Vagina (tissue), 2 donors: ENCODE results near the gene DIO3. TPM values are rescaled to one million over a fixed set of nuclear protein-coding genes. Genes with fewer than 3 reads are reported as not detected.
A peak's percentile ranks its signal among the peaks of the same experiment; 100 is the strongest.

Experiments
- DNase-seq, 2 donors: peaks; one replicate each; pipeline ENCODE4 v3.0.0-alpha.2; 2017; ENCODE audit errors: extremely low spot score in 2 of 2
- H3K27ac ChIP-seq: fragments of 200-600 bp; sonication (generic); one replicate; pipeline ENCODE4 v1.5.1; 2019
- H3K27me3 ChIP-seq: fragments of 200-600 bp; sonication (generic); one replicate; pipeline ENCODE4 v1.5.1; 2019
- H3K36me3 ChIP-seq, 2 donors: fragments of 200-600 bp; sonication (generic); one replicate each; pipeline ENCODE4 v1.5.1; 2017 to 2019
- H3K4me1 ChIP-seq: fragments of 200-600 bp; sonication (generic); one replicate; pipeline ENCODE4 v1.5.1; 2019
- H3K4me3 ChIP-seq, 2 donors: fragments of 200-600 bp; sonication (generic); 1 replicate in 1 of 2; 2 replicates in 1 of 2; pipeline ENCODE4 v1.5.1; 2016 to 2019
- H3K9me3 ChIP-seq: fragments of 200-600 bp; sonication (generic); one replicate; pipeline ENCODE4 v1.5.1; 2019
- CTCF ChIP-seq, 3 experiments: fragments of 450-650 bp in 2 of 3; fragments of 200-600 bp in 1 of 3; sonication (generic) in 1 of 3; IDR thresholded peaks; one replicate each; pipeline ENCODE4 v1.5.1; 2017 to 2019; ENCODE audit warnings: antibody characterized with exemption in 3 of 3, mild to moderate bottlenecking in 2 of 3, moderate library complexity in 2 of 3
- POLR2A ChIP-seq, 2 donors: fragments of 450-650 bp; IDR thresholded peaks; one replicate each; pipeline ENCODE4 v1.6.1; 2017; ENCODE audit warnings: antibody characterized with exemption in 2 of 2, mild to moderate bottlenecking in 2 of 2, moderate library complexity in 2 of 2
- POLR2AphosphoS5 ChIP-seq, 2 donors: sonication (generic); formaldehyde crosslinking; IDR thresholded peaks; one replicate each; pipeline ENCODE4 v1.9.0; 2017; ENCODE audit warnings: antibody characterized with exemption in 2 of 2, mild to moderate bottlenecking in 2 of 2, low read depth in 1 of 2; ENCODE audit not compliant: insufficient read depth in 1 of 2
- intact Hi-C: fragments of 100-400 bp; cut with DNase I; formaldehyde crosslinking; loops from one replicate; pipeline ENCODE4 v1.15.1; 2023
- total RNA-seq: library from RNA; depleted of rRNA; stranded (reverse); fragments of >200 nt; gene quantifications from one replicate; pipeline ENCODE4 v1.2.3, GENCODE V29; 2016

DIO3 gene
- total RNA-seq, result 52.1 TPM

GRCh38 chr14:101561145-101561896 is at the start of gene DIO3:
Gene DIO3 (plus strand): TSS chr14:101561495.
- Histone ChIP-seq H3K36me3 (no peaks in the 10 kb centered on the region), H3K4me1 (peaks cover 49% of the 10 kb centered on the region), H3K27me3 (peaks cover 7% of the 10 kb centered on the region), H3K4me3 (peak within 1 kb of the TSS; percentile 62 to 82), H3K27ac (peak within 1 kb of the TSS; percentile 90), H3K9me3 (peaks cover 7% of the 10 kb centered on the region)
- intact Hi-C loops, result loop anchor here (2.0 to 10.0 kb wide), 2 partner anchors 197 to 717 kb away; no protein-coding TSS in a partner anchor
- TF ChIP-seq POLR2AphosphoS5 (IDR thresholded peaks at IDR 0.05; ENCODE audit: insufficient read depth in 1 of 2, low read depth in 1 of 2) (peak in 1 of 2 donors; percentile 76), CTCF (IDR thresholded peaks at IDR 0.05) (no peak), POLR2A (IDR thresholded peaks at IDR 0.05) (peak in 1 of 2 donors; percentile 37)
- DNase-seq, result no peak

GRCh38 chr14:101511620-101512375 is 49.5 kb upstream of the DIO3 start:
- TF ChIP-seq POLR2AphosphoS5 (IDR thresholded peaks at IDR 0.05; ENCODE audit: insufficient read depth in 1 of 2, low read depth in 1 of 2) (no peak), POLR2A (IDR thresholded peaks at IDR 0.05) (no peak), CTCF (IDR thresholded peaks at IDR 0.05) (no peak)
- Histone ChIP-seq H3K4me1 (peaks cover 8% of the 10 kb centered on the region), H3K27me3 (no peaks in the 10 kb centered on the region), H3K27ac (no peak overlapping the region), H3K9me3 (no peaks in the 10 kb centered on the region), H3K36me3 (no peaks in the 10 kb centered on the region), H3K4me3 (no peak overlapping the region)
- intact Hi-C loops, result no loop called here
- no peak for DNase-seq

- no peak overlapping the region for H3K4me3 ChIP-seq
- intact Hi-C loops, result no loop called here
- TF ChIP-seq CTCF (IDR thresholded peaks at IDR 0.05) (no peak), POLR2A (IDR thresholded peaks at IDR 0.05) (no peak), POLR2AphosphoS5 (IDR thresholded peaks at IDR 0.05; ENCODE audit: insufficient read depth in 1 of 2, low read depth in 1 of 2) (no peak)
- DNase-seq, result no peak
- H3K27me3 ChIP-seq, result no peaks in the 10 kb centered on the region
- H3K4me1 ChIP-seq, result peaks cover 3% of the 10 kb centered on the region
- no peak overlapping the region for H3K27ac ChIP-seq
- no peaks in the 10 kb centered on the region for H3K36me3 ChIP-seq
- H3K9me3 ChIP-seq, result no peaks in the 10 kb centered on the region
Measured at GRCh38 chr14:101512376-101512695, 49.0 kb upstream of the DIO3 start.

GRCh38 chr14:101514136-101514535 is 47.2 kb upstream of the DIO3 start:
- no peak overlapping the region for H3K4me3 ChIP-seq
- intact Hi-C loops, result no loop called here

More at GRCh38 chr14:101514136-101514535, 47.2 kb upstream of the DIO3 start:
- Histone ChIP-seq H3K36me3 (no peaks in the 10 kb centered on the region), H3K27ac (no peak overlapping the region), H3K9me3 (no peaks in the 10 kb centered on the region), H3K27me3 (no peaks in the 10 kb centered on the region), H3K4me1 (peaks cover 17% of the 10 kb centered on the region)
- DNase-seq, result no peak
- no peak for TF ChIP-seq CTCF (IDR thresholded peaks at IDR 0.05)
- TF ChIP-seq POLR2A (IDR thresholded peaks at IDR 0.05), result no peak
- no peak for TF ChIP-seq POLR2AphosphoS5 (IDR thresholded peaks at IDR 0.05; ENCODE audit: insufficient read depth in 1 of 2, low read depth in 1 of 2)
